ENCODE results near the gene NFU1. TPM values are rescaled to one million over a fixed set of nuclear protein-coding genes. Genes with fewer than 3 reads are reported as not detected.

The NFU1 gene
- polyA plus RNA-seq, 1 of the 3 experiments (the other 2 are of a cell fraction), result 23.5 TPM

DNA sequence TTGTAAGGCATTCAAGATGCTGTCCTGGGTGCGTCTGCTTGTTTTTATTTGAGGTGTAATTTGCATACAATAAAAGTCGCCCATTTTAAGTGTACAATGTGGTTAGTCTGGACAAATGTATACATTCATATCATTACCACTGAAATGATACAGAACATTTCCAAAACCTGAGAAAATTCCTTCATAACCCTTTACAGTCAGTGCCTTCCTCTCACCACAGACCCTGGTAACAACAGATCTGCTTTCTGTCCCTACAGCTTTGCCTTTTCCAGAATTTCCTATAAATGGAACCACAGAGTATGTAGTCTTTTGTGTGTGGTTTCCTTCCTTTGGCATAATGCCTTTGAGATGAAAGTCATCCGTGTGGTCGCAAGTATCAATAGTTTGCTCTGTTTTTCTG is 45.8 kb upstream of the NFU1 start:
- H3F3A ChIP-seq (replicated peaks; ENCODE audit: insufficient read depth), result no peaks in the 10 kb centered on the region
- POLR2A ChIA-PET, result no interaction called here
- H3K4me1 ChIP-seq (ENCODE audit: control insufficient read depth in 1 of 2, insufficient read depth in 2 of 2, low read depth in 1 of 2, low read length in 1 of 2), result no peaks in the 10 kb centered on the region
- H3K36me3 ChIP-seq (replicated peaks in 1 of 2; ENCODE audit: control insufficient read depth in 1 of 2, insufficient read depth in 2 of 2, low read length in 1 of 2), result peaks cover 18 to 21% of the 10 kb centered on the region in 2 experiments
- no peaks in the 10 kb centered on the region for H3K9me3 ChIP-seq
- H3K27ac ChIP-seq (ENCODE audit: low read depth in 2 of 2, low read length in 1 of 2), result no peak overlapping the region
- TF ChIP-seq JUND (IDR thresholded peaks at IDR 0.05) (no peak), YY1 (IDR thresholded peaks at IDR 0.05; ENCODE audit: low read depth) (no peak), CTCF (IDR thresholded peaks at IDR 0.05) (no peak), EP300 (IDR thresholded peaks at IDR 0.05; ENCODE audit: borderline replicate concordance in 1 of 2, low read depth in 1 of 2, low read length in 1 of 2) (no peak), RXRA (IDR thresholded peaks at IDR 0.05; ENCODE audit: borderline replicate concordance, low read depth) (no peak), ELF1 (IDR thresholded peaks at IDR 0.05) (no peak), ZBTB33 (IDR thresholded peaks at IDR 0.05; ENCODE audit: borderline replicate concordance, low read depth) (no peak), IRF3 (IDR thresholded peaks at IDR 0.05; ENCODE audit: low read depth, low read length) (no peak), MXI1 (IDR thresholded peaks at IDR 0.05; ENCODE audit: low read depth, low read length) (no peak), GABPA (IDR thresholded peaks at IDR 0.05; ENCODE audit: low read depth) (no peak), RFX5 (IDR thresholded peaks at IDR 0.05; ENCODE audit: low read length) (no peak), RAD21 (IDR thresholded peaks at IDR 0.05; ENCODE audit: low read length) (no peak)
- no peak overlapping the region for H3K4me3 ChIP-seq (ENCODE audit: low read depth in 2 of 2, low read length in 1 of 2)
- no peaks in the 10 kb centered on the region for H3K27me3 ChIP-seq (ENCODE audit: insufficient read depth)
- no peak overlapping the region for H2AFZ ChIP-seq (ENCODE audit: low read depth)
- no peaks in the 10 kb centered on the region for H3K79me2 ChIP-seq (ENCODE audit: insufficient read depth)
- no peak overlapping the region for H3K9ac ChIP-seq
- no peaks in the 10 kb centered on the region for H4K20me1 ChIP-seq (ENCODE audit: insufficient read depth)
- H3K4me2 ChIP-seq, result no peak overlapping the region
- no peak for DNase-seq
- 90% methylated on average over 4 of the region's 4 CpGs for WGBS (ENCODE audit: low lambda C conversion rate)
- CTCF ChIA-PET, result no interaction called here
- H3K9me2 ChIP-seq, result no peaks in the 10 kb centered on the region

- Histone ChIP-seq H3F3A (replicated peaks; ENCODE audit: insufficient read depth) (no peaks in the 10 kb centered on the region), H3K9me3 (no peaks in the 10 kb centered on the region), H3K27me3 (ENCODE audit: insufficient read depth) (no peaks in the 10 kb centered on the region), H3K27ac (ENCODE audit: low read depth in 2 of 2, low read length in 1 of 2) (no peak overlapping the region), H3K4me1 (ENCODE audit: control insufficient read depth in 1 of 2, insufficient read depth in 2 of 2, low read depth in 1 of 2, low read length in 1 of 2) (no peaks in the 10 kb centered on the region), H3K79me2 (ENCODE audit: insufficient read depth) (no peaks in the 10 kb centered on the region), H2AFZ (ENCODE audit: low read depth) (no peak overlapping the region), H4K20me1 (ENCODE audit: insufficient read depth) (no peaks in the 10 kb centered on the region), H3K9me2 (no peaks in the 10 kb centered on the region), H3K36me3 (replicated peaks in 1 of 2; ENCODE audit: control insufficient read depth in 1 of 2, insufficient read depth in 2 of 2, low read length in 1 of 2) (peaks cover 18 to 19% of the 10 kb centered on the region in 2 experiments), H3K4me2 (no peak overlapping the region), H3K9ac (no peak overlapping the region), H3K4me3 (ENCODE audit: low read depth in 2 of 2, low read length in 1 of 2) (no peak overlapping the region)
- WGBS (ENCODE audit: low lambda C conversion rate), result 88% methylated on average over 3 of the region's 3 CpGs
- POLR2A ChIA-PET, result no interaction called here
- DNase-seq, result no peak
- CTCF ChIA-PET, result no interaction called here
- no peak for TF ChIP-seq RAD21 (IDR thresholded peaks at IDR 0.05; ENCODE audit: low read length)
- no peak for TF ChIP-seq FOXJ3 (CRISPR knock-in tag; IDR thresholded peaks at IDR 0.05)
- TF ChIP-seq MXI1 (IDR thresholded peaks at IDR 0.05; ENCODE audit: low read depth, low read length), result no peak
- TF ChIP-seq FOSL2 (IDR thresholded peaks at IDR 0.05; ENCODE audit: borderline replicate concordance, low read depth), result no peak
- TF ChIP-seq PBX3 (IDR thresholded peaks at IDR 0.05), result no peak
- TF ChIP-seq, protein P1, sequence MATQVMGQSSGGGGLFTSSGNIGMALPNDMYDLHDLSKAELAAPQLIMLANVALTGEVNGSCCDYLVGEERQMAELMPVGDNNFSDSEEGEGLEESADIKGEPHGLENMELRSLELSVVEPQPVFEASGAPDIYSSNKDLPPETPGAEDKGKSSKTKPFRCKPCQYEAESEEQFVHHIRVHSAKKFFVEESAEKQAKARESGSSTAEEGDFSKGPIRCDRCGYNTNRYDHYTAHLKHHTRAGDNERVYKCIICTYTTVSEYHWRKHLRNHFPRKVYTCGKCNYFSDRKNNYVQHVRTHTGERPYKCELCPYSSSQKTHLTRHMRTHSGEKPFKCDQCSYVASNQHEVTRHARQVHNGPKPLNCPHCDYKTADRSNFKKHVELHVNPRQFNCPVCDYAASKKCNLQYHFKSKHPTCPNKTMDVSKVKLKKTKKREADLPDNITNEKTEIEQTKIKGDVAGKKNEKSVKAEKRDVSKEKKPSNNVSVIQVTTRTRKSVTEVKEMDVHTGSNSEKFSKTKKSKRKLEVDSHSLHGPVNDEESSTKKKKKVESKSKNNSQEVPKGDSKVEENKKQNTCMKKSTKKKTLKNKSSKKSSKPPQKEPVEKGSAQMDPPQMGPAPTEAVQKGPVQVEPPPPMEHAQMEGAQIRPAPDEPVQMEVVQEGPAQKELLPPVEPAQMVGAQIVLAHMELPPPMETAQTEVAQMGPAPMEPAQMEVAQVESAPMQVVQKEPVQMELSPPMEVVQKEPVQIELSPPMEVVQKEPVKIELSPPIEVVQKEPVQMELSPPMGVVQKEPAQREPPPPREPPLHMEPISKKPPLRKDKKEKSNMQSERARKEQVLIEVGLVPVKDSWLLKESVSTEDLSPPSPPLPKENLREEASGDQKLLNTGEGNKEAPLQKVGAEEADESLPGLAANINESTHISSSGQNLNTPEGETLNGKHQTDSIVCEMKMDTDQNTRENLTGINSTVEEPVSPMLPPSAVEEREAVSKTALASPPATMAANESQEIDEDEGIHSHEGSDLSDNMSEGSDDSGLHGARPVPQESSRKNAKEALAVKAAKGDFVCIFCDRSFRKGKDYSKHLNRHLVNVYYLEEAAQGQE (IDR thresholded peaks at IDR 0.05; ENCODE audit: low read depth, low read length), result no peak
- no peak for TF ChIP-seq EP300 (IDR thresholded peaks at IDR 0.05; ENCODE audit: borderline replicate concordance in 1 of 2, low read depth in 1 of 2, low read length in 1 of 2)
- no peak for TF ChIP-seq SIN3A (IDR thresholded peaks at IDR 0.05; ENCODE audit: borderline replicate concordance, low read depth, low read length)
- no peak for TF ChIP-seq ELF1 (IDR thresholded peaks at IDR 0.05)
- TF ChIP-seq FOXM1 (IDR thresholded peaks at IDR 0.05; ENCODE audit: low read depth), result no peak
- TF ChIP-seq NFIC (IDR thresholded peaks at IDR 0.05; ENCODE audit: borderline replicate concordance), result no peak
- no peak for TF ChIP-seq GABPA (IDR thresholded peaks at IDR 0.05; ENCODE audit: low read depth)
- no peak for TF ChIP-seq POLR2AphosphoS5 (IDR thresholded peaks at IDR 0.05; ENCODE audit: low read depth, low read length)
Measured at GRCh38 chr2:69482471-69482870, 45.2 kb upstream of the NFU1 start.

All from SK-N-SH (cell line).